ENCODE results near the gene CPNE8.

CPNE8 gene

GRCh38 chr12:38895446-38895845, 9.9 kb downstream of the CPNE8 start:
- no peak for DNase-seq (ENCODE audit: low spot score)

DNA sequence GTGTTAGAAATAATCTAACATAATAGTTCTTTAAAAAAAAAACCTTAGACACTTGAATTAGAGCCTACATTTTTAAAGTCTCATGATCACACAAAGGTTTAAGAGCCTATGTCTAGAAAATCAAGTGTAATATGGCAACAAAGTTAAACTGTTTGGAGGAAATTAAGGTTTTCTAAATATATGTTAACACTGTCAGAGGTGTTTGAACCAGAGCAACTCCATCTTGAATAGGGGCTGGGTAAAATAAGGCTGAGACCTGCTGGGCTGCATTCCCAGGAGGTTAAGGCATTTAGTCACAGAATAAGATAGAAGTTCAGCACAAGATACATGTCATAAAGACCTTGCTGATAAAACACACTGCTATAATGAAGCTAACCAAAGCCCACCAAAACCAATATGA, 12.4 kb downstream of the CPNE8 start:
- no peak for DNase-seq (ENCODE audit: low spot score)

GRCh38 chr12:38892087-38892786, 13.2 kb downstream of the CPNE8 start:
- DNase-seq (ENCODE audit: low spot score): no peak

- DNase-seq (ENCODE audit: low spot score): no peak
Measured at GRCh38 chr12:38890102-38890855, 15.1 kb downstream of the CPNE8 start.

DNA sequence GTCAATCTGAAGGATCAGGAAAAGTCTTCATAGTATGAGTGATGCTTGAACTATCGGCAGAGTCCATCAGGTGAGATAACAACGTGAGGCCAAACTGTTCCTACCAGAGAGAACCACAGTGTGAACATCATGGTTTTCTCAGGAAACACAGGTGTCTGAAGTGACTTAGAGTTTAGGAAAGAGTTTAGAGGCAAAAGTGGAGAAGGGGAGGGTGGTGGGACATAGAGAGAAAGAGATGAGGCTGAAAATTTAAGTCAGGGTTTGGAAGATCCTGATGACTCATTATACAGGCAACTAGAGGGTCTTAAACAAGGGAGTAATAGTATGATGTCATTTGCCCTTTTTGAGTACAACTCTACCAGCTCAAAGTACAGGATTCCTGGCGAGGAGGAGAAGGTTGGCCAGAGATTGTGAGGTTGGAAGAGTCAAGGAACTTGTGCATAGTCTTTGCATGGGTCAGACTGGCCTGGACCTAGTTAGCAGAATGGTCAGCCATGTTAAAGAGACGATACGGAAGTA, 16.0 kb downstream of the CPNE8 start:
- no peak for DNase-seq (ENCODE audit: low spot score)

GRCh38 chr12:38887770-38888169, 17.6 kb downstream of the CPNE8 start:
- DNase-seq (ENCODE audit: low spot score): no peak

DNA sequence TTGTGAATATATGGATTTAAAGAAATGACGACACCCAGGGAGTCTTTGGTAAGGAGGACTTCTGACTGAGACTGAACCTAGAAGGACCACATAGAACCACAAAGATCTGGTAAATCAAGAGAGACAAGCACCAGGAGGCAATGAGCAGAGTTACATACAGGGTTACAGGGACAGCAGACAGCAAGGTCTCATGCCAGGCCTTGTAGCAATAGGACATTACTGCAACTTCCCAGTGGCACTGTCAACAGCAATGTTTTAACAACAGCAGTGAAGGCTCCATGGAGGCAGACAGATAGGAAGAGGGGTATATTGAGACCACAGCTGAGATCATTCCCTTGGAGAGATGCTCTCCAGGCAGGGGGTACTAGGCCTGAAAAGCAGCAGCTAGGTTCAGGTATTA, 18.5 kb downstream of the CPNE8 start:
- no peak for DNase-seq (ENCODE audit: low spot score)

DNA sequence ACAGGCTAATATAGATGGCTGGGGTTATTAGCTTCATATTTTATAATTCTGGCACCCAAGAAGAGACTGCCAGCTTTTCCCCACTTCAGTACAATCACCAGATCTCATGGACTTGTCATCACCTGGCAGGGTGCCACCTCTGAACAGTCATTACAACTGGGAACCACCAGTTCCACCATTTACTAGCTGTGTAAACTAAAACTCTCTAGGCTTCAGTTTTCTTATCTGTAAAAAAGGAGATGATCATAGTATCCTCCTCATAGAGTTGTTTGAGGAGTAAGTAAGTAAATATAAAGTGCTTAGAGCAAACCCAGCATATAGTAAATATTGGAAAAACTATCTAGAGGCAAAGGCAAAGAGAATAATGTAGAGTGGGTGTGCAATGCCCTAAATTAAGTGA, 19.3 kb downstream of the CPNE8 start:
- no peak for DNase-seq (ENCODE audit: low spot score)

DNA sequence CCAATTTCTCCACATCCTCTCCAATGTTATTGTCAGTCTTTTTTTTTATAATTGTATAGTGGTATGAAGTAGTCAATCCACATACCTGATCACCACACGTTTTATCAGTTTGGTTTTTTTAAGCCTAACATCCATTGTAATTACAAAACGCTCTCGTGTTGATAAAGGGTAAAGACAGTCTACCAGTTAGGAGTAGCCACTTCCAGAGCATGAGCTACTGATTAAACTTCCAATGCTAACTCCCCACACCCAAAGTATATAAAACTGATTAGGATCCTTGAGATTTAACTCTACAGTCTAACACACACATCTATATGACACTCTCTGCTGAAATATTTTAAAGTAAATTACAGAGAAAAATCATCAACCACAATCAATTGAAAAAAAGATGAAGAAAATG, 20.7 kb downstream of the CPNE8 start:
- DNase-seq (ENCODE audit: low spot score): no peak

DNA sequence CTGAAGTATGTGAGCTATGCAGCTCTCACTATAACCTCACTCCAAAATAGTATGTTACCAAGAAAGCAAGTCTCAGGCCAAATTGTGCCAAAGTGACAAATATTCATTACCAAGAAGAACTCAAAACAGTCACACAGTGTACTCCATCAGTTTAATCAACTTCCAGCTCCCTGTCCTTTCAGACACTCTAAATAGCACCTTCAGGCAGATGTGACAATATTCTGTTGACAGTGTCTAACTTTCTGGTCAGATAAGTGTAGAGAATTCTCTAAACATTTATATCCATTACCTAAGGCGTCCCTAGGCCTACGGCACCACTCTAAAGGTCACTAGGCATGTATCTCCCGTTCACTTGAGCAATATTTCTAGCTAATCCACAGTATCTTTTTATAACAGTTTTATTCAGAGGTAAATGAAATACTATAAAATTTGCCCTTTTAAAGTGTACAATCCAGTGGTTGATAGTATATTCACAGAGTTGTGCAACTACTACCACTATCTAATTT, 21.7 kb downstream of the CPNE8 start:
- DNase-seq (ENCODE audit: low spot score): no peak

- no peak for DNase-seq (ENCODE audit: low spot score)
Measured at GRCh38 chr12:38880288-38880687, 25.1 kb downstream of the CPNE8 start.

- no peak for DNase-seq (ENCODE audit: low spot score)
Measured at GRCh38 chr12:38878986-38879385, 26.4 kb downstream of the CPNE8 start.

DNA sequence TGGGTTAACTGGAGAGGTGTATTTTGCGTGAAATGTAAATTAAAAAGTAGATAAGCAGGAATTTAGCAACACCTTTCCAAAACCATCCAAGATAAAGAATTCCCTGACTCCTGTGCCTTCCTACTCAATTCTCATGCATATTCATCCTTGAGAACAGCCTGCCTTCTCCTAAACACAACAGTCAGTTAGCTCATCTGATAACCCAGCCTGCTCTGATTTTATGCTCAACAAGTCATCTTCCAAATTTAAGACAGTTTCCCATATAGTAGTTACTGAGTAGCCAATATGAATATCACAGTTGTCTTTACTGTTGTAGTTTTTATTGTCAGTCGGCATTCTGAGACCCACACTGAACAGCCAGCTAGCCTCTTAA, 27.1 kb downstream of the CPNE8 start:
- no peak for DNase-seq (ENCODE audit: low spot score)

GRCh38 chr12:38875586-38876228, 29.7 kb downstream of the CPNE8 start:
- no peak for DNase-seq (ENCODE audit: low spot score)

DNA sequence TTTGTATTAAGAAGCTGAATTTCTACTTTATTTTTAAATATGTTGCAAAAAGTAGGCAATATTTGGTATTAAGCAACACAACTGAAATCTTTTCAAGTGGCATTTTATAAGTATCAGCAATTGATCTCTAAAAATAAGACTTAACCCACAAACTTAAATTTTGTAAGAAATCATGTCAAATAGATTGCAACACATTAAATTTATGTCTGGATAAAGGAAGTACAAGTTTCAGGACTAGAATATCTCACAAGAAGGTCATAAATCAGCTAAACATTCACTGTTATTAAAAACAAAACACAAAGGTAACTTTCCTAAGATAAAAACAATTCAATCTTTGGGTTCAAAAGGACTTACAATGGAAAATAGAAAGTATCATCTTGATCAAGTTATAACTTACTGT, 32.8 kb downstream of the CPNE8 start:
- no peak for DNase-seq (ENCODE audit: low spot score)

DNA sequence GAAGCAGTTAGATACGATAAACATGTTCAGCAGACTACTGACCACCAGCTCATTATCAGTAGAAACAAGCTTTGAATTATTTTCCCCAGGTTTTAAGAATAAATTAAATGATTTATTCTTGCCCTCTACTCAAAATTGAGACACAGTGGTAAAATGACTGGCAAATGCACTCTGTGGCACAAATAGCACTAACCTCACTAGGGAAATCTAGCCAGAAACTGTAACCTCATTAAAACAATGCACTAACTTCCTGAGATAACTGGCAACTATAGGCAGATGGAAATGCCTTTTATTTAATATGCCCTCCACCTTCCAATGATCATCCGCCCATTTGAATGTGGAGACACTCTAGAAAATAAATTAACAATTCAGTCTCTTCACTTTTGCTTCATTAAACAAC, 33.2 kb downstream of the CPNE8 start:
- no peak for DNase-seq (ENCODE audit: low spot score)

GRCh38 chr12:38869036-38869435, 36.4 kb downstream of the CPNE8 start:
- DNase-seq (ENCODE audit: low spot score): no peak

- DNase-seq (ENCODE audit: low spot score): no peak
Measured at GRCh38 chr12:38850461-38850860, 54.9 kb downstream of the CPNE8 start.

DNA sequence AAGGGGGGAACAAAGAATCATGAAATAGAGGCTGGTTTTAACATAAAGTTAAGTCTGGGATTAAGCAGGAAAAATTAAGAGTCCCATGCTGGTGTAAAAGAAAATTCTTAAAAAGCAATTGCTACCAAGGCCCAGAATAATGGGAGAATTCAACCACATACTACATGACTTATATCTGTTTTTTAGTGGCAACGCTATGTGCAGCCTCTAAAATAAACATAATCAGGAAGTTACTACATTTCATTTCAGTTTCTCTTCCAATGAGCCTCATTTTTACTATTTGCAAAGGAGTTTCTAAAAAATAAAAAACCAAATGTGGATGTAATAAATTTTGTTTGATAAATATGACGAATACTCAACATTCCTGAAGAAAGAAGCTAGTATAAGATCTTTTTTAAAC, 58.1 kb downstream of the CPNE8 start:
- no peak for DNase-seq (ENCODE audit: low spot score)

DNA sequence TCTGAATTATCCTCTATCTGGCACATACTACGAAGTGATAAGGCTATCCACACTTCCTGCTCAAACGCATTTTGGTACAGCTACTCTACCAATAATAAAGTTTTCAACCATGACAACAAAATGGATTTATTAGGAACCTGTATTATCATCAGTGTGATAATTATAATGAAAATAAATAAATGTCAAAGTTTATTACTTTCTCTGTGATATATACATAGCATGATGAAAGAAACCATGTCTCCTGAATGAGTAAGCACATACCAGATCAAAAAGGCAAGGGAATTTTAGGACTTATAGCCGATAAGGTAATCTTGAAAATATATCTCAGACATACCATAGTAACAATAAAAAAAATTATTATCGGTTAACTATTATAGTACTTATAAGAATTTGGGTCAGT, 61.1 kb downstream of the CPNE8 start:
- DNase-seq (ENCODE audit: low spot score): no peak

DNA sequence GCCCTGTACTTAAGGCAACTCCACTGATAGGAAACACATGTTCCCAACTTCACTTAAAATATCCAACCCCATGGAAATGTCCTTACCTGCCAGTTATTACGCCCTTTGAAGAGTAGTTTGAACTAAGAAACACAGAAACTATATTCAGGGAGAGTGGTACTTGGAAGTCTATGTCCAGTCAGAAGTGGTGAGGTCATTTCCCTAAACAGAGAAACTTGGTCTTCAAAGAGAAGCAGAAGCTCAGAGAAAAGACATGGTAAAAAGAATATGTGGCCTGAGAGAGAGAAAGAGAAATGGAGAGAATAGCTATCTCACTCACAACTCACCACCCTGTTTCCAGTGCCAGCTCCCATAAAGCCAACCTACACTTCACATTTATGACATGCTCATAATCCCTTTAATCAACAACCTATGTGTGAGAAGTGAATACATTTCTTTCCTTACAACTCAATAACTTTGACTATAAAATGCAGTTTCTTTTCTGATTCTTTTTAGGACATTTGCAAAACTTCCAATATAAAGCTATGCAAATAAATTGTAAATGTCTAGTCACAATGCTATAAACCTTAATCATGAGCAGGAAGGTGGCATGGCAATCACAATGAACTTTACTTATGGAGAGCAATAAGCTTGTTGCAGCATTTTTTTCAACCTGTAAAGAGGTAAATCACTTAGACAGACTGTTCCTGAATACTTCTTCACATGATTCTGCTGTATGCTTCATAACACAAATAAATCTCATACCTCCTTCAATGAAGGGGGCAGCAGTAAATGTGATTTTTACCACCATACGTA, 67.1 kb downstream of the CPNE8 start:
- DNase-seq (ENCODE audit: low spot score): no peak

DNA sequence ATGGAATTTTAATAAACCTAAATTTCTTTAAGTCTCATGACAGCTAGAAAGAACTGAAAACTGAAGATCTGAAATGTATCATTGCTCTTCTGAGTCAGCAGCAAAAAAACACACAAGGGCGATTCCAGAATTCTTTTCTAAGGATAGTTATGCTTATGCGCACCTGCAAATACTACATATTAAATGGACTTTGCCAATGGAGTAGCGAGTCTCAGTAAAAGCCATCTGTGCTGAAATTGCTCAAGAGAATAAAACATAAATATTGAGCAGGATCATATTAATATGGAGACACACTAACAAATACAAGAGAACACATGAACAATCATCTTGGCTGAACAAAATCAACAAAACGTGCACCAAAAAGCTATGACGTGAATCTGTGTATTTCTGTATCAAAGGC, 73.7 kb downstream of the CPNE8 start:
- no peak for DNase-seq (ENCODE audit: low spot score)

Measured in iPS-NIHi11 (cell line).